AG04450 (cell line): ENCODE data around the gene GP2. TPM values are rescaled to one million over a fixed set of nuclear protein-coding genes. Genes with fewer than 3 reads are reported as not detected.

Source experiments
- CTCF ChIA-PET: fragments of 300-600, 350-600 bp; formaldehyde crosslinking; extraction: SDS; loops from one replicate; lab custom pipeline; 2022; ENCODE audit warnings: antibody characterized with exemption, inconsistent platforms; lab: Charles Lee
- POLR2A ChIA-PET: fragments of 350-600 bp; formaldehyde crosslinking; extraction: SDS; loops from one replicate; lab custom pipeline; 2021; ENCODE audit warnings: antibody characterized with exemption, inconsistent platforms; lab: Yijun Ruan, JAX
- DNase-seq: peaks from one replicate; pipeline ENCODE4 v3.0.0-alpha.2; 2011; ENCODE audit warnings: low read depth, low spot score
- H3K27ac ChIP-seq: one replicate; pipeline ENCODE4 v1.5.1; 2012; ENCODE audit warnings: low read depth, low read length, control low read depth
- H3K27me3 ChIP-seq: one replicate; pipeline ENCODE4 v1.6.0; 2012; ENCODE audit warnings: low read length; ENCODE audit not compliant: control insufficient read depth, insufficient read depth
- H3K4me3 ChIP-seq: 2 replicates; pipeline ENCODE4 v1.5.1; 2011; ENCODE audit warnings: mild to moderate bottlenecking, low read depth, low read length, control low read depth
- H3K9me3 ChIP-seq: 2 replicates; pipeline ENCODE4 v1.5.1; 2012; ENCODE audit warnings: low read length; ENCODE audit not compliant: control insufficient read depth, insufficient read depth
- CTCF ChIP-seq: IDR thresholded peaks from 2 replicates; pipeline ENCODE4 v1.5.1; 2011; ENCODE audit warnings: low read depth, low read length, control low read depth, inconsistent platforms
- polyA plus RNA-seq: library from polyadenylated mRNA; depleted of rRNA; stranded (reverse); fragments of >200 nt; gene quantifications from 2 replicates; pipeline ENCODE4 v1.2.3, GENCODE V29; 2011

Gene GP2
- polyA plus RNA-seq, 1 experiment = not detected

GRCh38 chr16:20311548-20311947, 15.8 kb downstream of the GP2 start:
- no peaks in the 10 kb centered on the region for H3K9me3 ChIP-seq
- H3K4me3 ChIP-seq = no peak overlapping the region
- DNase-seq = no peak
- CTCF ChIA-PET = interaction anchor here (0.7 kb wide), 1 partner anchor 11 kb away, joined by 3 read pairs; no protein-coding TSS in a partner anchor
- H3K27me3 ChIP-seq = no peaks in the 10 kb centered on the region
- no peak overlapping the region for H3K27ac ChIP-seq
- no peak for TF ChIP-seq CTCF
- POLR2A ChIA-PET = no interaction called here

GRCh38 chr16:20310421-20311395, 16.6 kb downstream of the GP2 start:
- Histone ChIP-seq H3K27me3 (no peaks in the 10 kb centered on the region), H3K4me3 (no peak overlapping the region), H3K27ac (no peak overlapping the region), H3K9me3 (no peaks in the 10 kb centered on the region)
- TF ChIP-seq CTCF = no peak
- POLR2A ChIA-PET = no interaction called here
- CTCF ChIA-PET = interaction anchor here (0.7 kb wide), 1 partner anchor 10 kb away, joined by 3 read pairs; no protein-coding TSS in a partner anchor
- no peak for DNase-seq

GRCh38 chr16:20309786-20310185, 17.5 kb downstream of the GP2 start:
- Histone ChIP-seq H3K27ac (no peak overlapping the region), H3K27me3 (no peaks in the 10 kb centered on the region), H3K4me3 (no peak overlapping the region), H3K9me3 (no peaks in the 10 kb centered on the region)
- CTCF ChIA-PET = no interaction called here
- no peak for DNase-seq
- no peak for TF ChIP-seq CTCF
- POLR2A ChIA-PET = no interaction called here

- Histone ChIP-seq H3K27ac (no peak overlapping the region), H3K9me3 (no peaks in the 10 kb centered on the region), H3K27me3 (no peaks in the 10 kb centered on the region), H3K4me3 (no peak overlapping the region)
- DNase-seq = no peak
- ChIA-PET POLR2A (no interaction called here), CTCF (interaction anchor here (1.1 kb wide), 1 partner anchor 9 kb away, joined by 6 read pairs; no protein-coding TSS in a partner anchor)
- no peak for TF ChIP-seq CTCF
Observed at GRCh38 chr16:20308801-20309590, 18.3 kb downstream of the GP2 start.
